HG03521 (cell line): ENCODE results near the gene MYBBP1A.

Experiments
- ATAC-seq: cut with Tn5 transposase; IDR thresholded peaks from one replicate; pipeline ENCODE4 v1.9.1; 2021; ENCODE audit warnings: mild to moderate bottlenecking, moderate library complexity; ENCODE audit not compliant: unreplicated experiment

The MYBBP1A gene

GRCh38 chr17:4506892-4507291 is 48.3 kb downstream of the MYBBP1A start:
- ATAC-seq = no peak

- ATAC-seq = no peak
Measured at GRCh38 chr17:4506175-4506813, 48.9 kb downstream of the MYBBP1A start.

GRCh38 chr17:4505187-4505586 is 50.0 kb downstream of the MYBBP1A start:
- ATAC-seq = no peak

- no peak for ATAC-seq
Measured at GRCh38 chr17:4504188-4504587, 51.0 kb downstream of the MYBBP1A start.

- ATAC-seq = no peak
Measured at GRCh38 chr17:4503283-4504025, 51.7 kb downstream of the MYBBP1A start.

GRCh38 chr17:4502466-4503154 is 52.6 kb downstream of the MYBBP1A start:
- ATAC-seq = no peak

- no peak for ATAC-seq
Measured at GRCh38 chr17:4501295-4501949, 53.8 kb downstream of the MYBBP1A start.

GRCh38 chr17:4500191-4500571 is 55.0 kb downstream of the MYBBP1A start:
- no peak for ATAC-seq

- no peak for ATAC-seq
Measured at GRCh38 chr17:4499431-4500190, 55.6 kb downstream of the MYBBP1A start.

- ATAC-seq = no peak
Measured at GRCh38 chr17:4498461-4499397, 56.5 kb downstream of the MYBBP1A start, which contains the start of gene SPNS2. SPNS2 (plus strand) TSS chr17:4498881; CDS start chr17:4499048, 167 bp downstream.

- ATAC-seq = no peak
Measured at GRCh38 chr17:4497101-4497824, 57.9 kb downstream of the MYBBP1A start.

GRCh38 chr17:4492721-4493561 is 62.2 kb downstream of the MYBBP1A start:
- ATAC-seq = no peak

GRCh38 chr17:4490637-4491061 is 64.5 kb downstream of the MYBBP1A start:
- no peak for ATAC-seq

GRCh38 chr17:4490109-4490591 is 65.0 kb downstream of the MYBBP1A start:
- no peak for ATAC-seq

GRCh38 chr17:4488989-4489595 is 66.1 kb downstream of the MYBBP1A start:
- no peak for ATAC-seq
